Activated CD4-positive, CD25-positive, alpha-beta regulatory T cell treated with anti-CD3 and anti-CD28 coated beads, Interleukin-2, amount 50 U/mL, for 16 hours (primary cell): ENCODE measurements around the gene NPHP4.
A peak's percentile ranks its signal among the peaks of the same experiment; 100 is the strongest.

Experiments used
- DNase-seq: peaks from one replicate; pipeline ENCODE4 v3.0.0-alpha.2; 2020; ENCODE audit warnings: low read depth, low spot score

NPHP4 gene

GRCh38 chr1:5990913-5991312 is 1.3 kb downstream of the NPHP4 start:
- DNase-seq = no peak

GRCh38 chr1:5989731-5990271 is 2.4 kb downstream of the NPHP4 start:
- DNase-seq = no peak

GRCh38 chr1:5989286-5989605 is 3.0 kb downstream of the NPHP4 start:
- no peak for DNase-seq

GRCh38 chr1:5988596-5989285 is 3.5 kb downstream of the NPHP4 start:
- no peak for DNase-seq

DNA sequence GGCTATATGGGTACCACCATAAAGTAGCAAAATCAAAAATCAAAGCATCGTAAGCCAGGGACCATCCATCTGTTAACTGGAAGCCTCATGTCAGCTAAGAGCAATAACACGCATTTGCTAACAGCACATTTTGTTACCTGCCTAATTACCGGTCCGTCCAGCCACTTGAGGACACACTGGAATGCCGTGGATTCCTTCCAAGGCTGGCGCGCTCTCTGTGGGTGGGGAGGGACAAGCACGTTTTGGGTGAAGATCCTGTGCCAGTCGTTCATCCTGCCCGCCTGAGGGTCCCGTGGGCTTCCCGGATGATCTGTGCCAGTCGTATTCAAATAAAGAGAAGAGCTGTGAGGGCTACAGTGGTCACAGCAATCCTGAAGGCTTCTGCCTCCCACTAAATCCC is 6.2 kb downstream of the NPHP4 start:
- DNase-seq = no peak

DNA sequence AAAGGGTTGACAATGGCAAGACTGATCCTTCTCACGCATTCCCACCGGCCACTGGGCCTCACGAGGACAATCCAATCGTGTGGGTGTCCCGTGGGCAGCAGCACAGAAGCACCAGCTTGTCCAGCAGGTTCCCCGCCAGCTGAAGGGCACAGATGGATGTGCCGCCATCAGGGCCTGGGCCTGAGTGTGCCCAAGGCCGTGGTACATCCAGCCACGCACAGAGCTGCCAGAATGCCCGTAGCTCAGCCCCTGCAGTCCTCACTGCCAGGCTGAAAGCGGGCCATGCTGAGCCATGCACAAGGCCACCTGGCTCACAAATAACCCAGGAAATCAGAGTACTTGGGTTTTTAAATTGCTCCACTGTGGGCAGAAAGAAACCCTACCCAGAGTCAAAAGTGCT is 7.0 kb downstream of the NPHP4 start:
- no peak for DNase-seq

DNA sequence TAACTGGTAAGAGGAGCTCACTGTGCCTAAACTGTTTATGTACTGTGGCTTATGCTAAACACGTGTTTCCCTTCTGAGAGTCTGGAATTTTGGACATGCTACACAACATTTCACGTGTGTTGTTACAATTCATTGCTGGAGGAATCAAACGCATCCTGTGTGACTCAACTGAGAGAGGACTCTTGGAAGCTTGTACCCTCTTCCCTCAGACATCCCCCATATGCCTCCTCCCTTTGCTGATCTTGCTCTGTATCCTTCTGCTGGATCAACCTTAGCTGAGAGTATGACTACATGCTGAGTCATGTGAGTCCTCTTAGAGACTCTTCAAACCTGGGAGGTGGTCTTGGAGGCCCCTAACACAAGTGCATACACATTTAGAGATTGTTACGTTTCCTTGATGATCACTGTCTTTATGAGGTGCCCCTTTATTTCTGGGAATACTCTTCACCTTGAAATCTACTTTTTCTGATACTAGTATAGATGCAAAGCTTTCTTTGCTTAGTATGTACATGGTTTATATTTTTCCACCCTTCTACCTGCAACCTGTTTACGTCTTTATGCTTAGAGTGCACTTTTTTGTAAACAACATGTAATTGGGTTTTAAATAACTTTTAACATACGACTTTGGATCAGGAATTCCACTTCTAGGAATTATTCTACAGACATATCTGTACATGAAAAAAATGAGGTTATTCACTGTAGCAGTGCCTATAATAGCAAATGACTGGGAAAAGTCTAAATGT is 8.7 kb downstream of the NPHP4 start:
- DNase-seq = no peak

- no peak for DNase-seq
These were observed 9.4 kb downstream of the NPHP4 start for GRCh38 chr1:5982868-5983267.

- DNase-seq = no peak
These were observed 9.9 kb downstream of the NPHP4 start for GRCh38 chr1:5982276-5982675.

DNA sequence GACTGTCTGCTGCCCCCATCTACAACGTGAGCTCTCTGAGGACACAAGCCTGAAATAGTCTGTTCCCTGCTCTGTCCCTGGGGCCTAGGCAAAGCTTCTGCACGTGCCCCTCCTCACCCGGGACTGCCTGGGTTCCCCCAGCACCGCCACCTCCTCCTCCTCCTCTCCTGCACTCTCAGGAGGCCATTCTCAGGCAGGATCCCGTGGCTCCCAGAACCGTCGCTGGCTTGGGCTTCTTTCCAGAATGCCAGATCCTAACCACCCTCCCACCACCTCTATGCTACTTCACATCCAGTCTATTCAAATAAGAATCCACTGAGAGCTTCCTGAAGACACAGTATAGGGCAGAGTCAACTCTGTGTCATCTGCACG is 11.2 kb downstream of the NPHP4 start:
- DNase-seq = no peak

- no peak for DNase-seq
These were observed 11.8 kb downstream of the NPHP4 start for GRCh38 chr1:5980314-5981008.

- DNase-seq = no peak
These were observed 12.5 kb downstream of the NPHP4 start for GRCh38 chr1:5979536-5980313.

- no peak for DNase-seq
These were observed 13.8 kb downstream of the NPHP4 start for GRCh38 chr1:5978452-5978851.

- DNase-seq = no peak
These were observed 14.5 kb downstream of the NPHP4 start for GRCh38 chr1:5977494-5978444.

DNA sequence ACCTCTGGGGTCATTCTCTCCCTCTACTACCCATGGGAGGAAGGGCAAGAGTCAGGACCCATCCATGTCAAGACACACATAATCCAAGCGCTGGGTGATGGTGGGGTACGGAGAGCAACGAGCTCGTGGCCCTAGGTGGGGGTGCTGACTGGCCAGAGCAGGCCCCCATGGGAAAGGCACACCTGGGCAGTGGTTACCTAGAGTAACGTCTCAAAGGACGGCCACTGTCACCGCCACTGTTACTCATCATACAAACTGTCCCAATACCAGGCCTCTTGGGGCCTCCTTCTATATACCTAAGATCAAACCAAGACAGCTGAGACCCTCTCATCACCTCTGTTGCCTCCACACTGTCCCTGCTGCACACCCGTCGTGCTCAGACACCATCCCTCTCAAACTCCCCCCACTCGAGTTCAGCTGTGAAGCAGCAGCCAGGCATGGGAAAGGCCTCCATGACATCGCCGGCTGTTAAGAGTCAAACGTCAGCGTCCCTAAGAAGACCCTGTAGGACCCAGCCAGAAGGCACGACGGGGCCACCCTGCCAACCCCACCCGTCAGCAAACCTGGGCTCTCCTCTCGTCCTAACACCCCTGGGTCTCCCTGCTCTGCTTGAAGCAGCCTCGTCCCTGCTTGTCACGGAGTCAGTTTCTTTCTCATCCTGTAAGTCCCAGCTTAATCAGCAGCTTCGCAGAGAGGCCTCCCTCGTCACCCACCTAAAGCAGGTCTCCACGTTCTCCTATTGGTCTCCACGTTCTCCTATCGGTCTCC is 15.3 kb downstream of the NPHP4 start:
- no peak for DNase-seq

GRCh38 chr1:5976231-5976630 is 16.0 kb downstream of the NPHP4 start:
- no peak for DNase-seq

GRCh38 chr1:5975133-5975880 is 16.9 kb downstream of the NPHP4 start:
- peak; percentile 18 for DNase-seq

DNA sequence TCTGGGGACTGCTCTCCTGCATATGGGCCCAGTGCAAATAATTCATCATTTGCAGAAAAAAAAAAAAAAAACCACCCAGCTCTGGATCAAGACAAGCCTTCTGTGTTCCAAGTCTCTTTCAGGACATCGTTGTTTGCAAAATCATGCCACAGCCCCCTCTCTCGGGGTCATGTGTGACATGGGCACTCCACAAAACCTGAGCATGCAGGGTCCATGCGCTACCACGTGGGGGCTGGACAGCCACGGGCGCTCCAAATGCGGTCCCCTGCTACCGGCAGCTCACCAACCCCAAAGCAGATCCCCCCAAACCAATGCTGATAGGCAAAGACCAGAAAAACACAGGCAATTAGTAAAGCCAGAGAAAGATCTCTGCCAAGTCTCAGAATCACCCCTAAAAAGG is 17.6 kb downstream of the NPHP4 start:
- no peak for DNase-seq

DNA sequence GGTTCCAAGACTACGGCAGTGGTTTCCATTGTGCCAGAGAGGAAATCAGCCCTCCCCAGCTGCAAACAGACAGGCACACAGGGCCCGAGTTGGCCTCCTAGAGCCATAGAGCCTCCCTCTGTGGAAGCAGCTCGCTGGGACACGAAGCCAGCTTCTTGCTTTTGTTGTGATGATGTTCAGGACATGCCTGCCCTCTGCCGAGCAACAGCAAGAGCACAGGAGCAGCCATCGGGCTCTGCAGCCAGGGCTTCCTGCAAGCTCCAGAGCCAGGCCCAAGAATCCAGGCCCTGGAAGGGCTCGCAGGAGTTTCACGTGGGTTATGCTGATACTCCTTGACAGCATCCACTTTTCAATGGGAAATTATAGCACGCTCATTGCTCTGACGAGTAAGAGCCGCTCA is 18.5 kb downstream of the NPHP4 start:
- DNase-seq = no peak

GRCh38 chr1:5972198-5972520 is 20.1 kb downstream of the NPHP4 start:
- DNase-seq = no peak
